ENCODE results near the gene FOXS1. TPM values are rescaled to one million over a fixed set of nuclear protein-coding genes. Genes with fewer than 3 reads are reported as not detected.
"Not testable (repeated sequence)": the region's sequence is repeated elsewhere in the genome, so short reads cannot be mapped to it uniquely, and the experiment has no call there.

The FOXS1 gene
- total RNA-seq, 2 donors from 2014 or later = not detected

DNA sequence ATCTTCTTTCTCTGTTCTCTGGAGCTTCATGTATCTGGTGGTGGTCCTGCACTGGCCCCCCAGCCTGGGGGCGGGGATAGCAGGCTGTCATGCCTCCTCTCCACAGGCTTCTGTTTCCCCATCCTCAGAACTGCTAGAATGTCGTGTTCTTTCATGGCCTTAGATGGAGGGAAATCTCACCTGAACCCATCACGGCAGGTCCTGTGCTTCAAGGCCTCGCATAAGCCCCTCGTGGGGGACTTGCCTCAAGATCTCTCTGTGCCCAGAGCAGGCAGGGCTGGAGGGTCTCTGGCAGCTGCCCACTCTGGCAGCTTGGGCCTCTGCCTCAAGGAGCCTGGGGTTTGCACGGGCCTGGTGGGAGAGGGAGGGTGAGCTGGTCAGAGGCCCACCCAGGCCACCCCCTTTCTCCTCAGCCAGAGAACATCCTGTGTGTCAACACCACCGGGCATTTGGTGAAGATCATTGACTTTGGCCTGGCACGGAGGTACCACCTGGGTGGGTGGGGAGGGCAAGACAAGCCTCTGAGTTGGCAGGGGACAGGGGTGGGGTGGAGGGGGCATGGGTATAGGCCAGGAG lies 14.9 kb downstream of the FOXS1 start:
- Mint-ChIP-seq H3K4me1 (no peaks in the 10 kb centered on the region), H3K4me3 (no peak overlapping the region), H3K36me3 (ENCODE audit: low read depth) (no peaks in the 10 kb centered on the region), H3K27me3 (no peaks in the 10 kb centered on the region), H3K27ac (no peak overlapping the region)
- ATAC-seq = no peak
- no peaks in the 10 kb centered on the region for H3K9me3 ChIP-seq (ENCODE audit: control insufficient read depth, low read length, poor library complexity, severe bottlenecking)
- no peak for DNase-seq

DNA sequence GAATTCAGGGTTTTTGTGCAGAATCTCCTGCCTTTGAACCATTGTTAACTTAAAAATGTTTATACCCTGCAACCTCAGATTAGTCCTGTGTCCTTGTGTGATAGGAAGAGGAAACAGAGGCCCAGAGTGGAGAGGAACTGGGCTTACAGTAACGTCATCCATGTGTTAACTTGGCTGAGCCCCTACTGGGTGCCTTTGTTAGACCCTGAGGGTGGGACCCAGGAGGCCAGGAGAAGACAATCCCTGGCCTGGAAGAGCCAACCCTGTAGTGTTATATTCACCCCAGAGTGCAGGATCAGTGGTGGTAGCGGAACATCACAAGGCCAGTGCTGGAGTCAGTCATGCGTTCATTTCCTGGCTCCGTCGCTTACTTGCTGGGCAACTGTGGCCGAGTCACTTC lies 15.7 kb downstream of the FOXS1 start:
- Mint-ChIP-seq H3K4me1 (no peaks in the 10 kb centered on the region), H3K4me3 (no peak overlapping the region), H3K36me3 (ENCODE audit: low read depth) (no peaks in the 10 kb centered on the region), H3K27ac (no peak overlapping the region), H3K27me3 (no peaks in the 10 kb centered on the region)
- H3K9me3 ChIP-seq (ENCODE audit: control insufficient read depth, low read length, poor library complexity, severe bottlenecking) = no peaks in the 10 kb centered on the region
- DNase-seq = no peak
- no peak for ATAC-seq

DNA sequence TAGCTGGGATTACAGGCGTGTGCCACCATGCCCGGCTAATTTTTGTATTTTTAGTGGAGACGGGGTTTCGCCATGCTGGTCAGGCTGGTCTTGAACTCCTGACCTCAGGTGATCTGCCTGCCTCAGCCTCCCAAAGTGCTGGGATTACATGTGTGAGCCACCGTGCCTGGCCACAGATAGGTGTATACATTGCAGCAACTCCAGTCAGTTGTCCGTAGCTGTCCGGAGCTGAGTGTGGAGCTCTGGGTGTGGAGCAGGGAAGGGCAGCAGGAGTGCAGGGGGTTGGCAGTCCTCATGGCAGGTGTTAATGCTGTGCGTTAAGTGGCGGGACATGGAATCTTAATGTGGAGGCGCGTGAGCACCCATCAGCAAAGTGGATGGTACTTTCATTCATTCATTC lies 17.4 kb downstream of the FOXS1 start:
- not testable (repeated sequence) for H3K4me1 Mint-ChIP-seq; H3K36me3 Mint-ChIP-seq (ENCODE audit: low read depth); ATAC-seq; H3K27me3 Mint-ChIP-seq; H3K27ac Mint-ChIP-seq; H3K4me3 Mint-ChIP-seq; DNase-seq; H3K9me3 ChIP-seq (ENCODE audit: control insufficient read depth, low read length, poor library complexity, severe bottlenecking)

DNA sequence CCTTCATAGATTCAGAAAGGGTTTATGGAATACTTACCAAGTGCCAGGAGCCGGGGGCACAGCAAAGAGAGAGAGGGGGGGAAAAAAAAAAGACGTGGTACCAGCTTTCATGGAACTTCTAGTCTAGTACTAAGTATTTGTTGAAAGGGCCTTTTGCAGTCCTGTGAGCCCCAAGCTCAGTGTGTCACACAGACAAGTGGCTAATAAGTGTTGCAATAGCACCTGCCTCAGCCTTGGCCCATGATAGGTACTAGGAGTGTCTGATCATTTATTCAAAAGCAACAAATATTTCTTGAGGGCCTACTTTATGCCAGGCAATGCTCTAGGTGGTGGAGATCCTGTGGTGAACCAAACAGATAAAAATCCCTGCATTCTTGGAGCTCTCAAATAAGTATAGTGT lies 18.3 kb downstream of the FOXS1 start:
- H3K27ac Mint-ChIP-seq = no peak overlapping the region
- H3K4me1 Mint-ChIP-seq = peaks cover 7% of the 10 kb centered on the region
- no peak for ATAC-seq
- no peaks in the 10 kb centered on the region for H3K9me3 ChIP-seq (ENCODE audit: control insufficient read depth, low read length, poor library complexity, severe bottlenecking)
- no peak for DNase-seq
- H3K4me3 Mint-ChIP-seq = no peak overlapping the region
- H3K27me3 Mint-ChIP-seq = peaks cover 5% of the 10 kb centered on the region
- no peaks in the 10 kb centered on the region for H3K36me3 Mint-ChIP-seq (ENCODE audit: low read depth)

DNA sequence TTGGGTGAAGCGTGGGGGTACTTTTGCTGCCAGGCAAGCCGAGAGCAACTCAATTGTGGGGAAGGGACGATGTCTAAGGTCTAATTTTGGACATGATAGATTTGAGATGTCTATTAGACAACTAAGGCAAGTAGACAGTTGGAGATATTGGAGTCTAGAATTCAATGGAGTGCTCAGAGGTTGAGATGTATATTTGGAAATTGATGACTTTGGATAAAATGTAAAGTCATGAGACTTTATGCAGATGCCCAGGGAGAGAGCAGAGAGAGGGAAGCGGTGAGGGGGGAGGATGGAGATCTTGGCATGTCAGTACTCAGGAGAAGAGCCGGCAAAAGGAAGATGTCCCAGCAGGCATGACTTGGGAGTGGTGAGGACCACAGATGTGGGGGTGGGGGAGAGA lies 19.3 kb downstream of the FOXS1 start:
- Mint-ChIP-seq H3K27ac (no peak overlapping the region), H3K4me3 (no peak overlapping the region), H3K36me3 (ENCODE audit: low read depth) (no peaks in the 10 kb centered on the region), H3K4me1 (peaks cover 7% of the 10 kb centered on the region), H3K27me3 (peaks cover 5% of the 10 kb centered on the region)
- no peak for DNase-seq
- H3K9me3 ChIP-seq (ENCODE audit: control insufficient read depth, low read length, poor library complexity, severe bottlenecking) = no peaks in the 10 kb centered on the region
- ATAC-seq = no peak

DNA sequence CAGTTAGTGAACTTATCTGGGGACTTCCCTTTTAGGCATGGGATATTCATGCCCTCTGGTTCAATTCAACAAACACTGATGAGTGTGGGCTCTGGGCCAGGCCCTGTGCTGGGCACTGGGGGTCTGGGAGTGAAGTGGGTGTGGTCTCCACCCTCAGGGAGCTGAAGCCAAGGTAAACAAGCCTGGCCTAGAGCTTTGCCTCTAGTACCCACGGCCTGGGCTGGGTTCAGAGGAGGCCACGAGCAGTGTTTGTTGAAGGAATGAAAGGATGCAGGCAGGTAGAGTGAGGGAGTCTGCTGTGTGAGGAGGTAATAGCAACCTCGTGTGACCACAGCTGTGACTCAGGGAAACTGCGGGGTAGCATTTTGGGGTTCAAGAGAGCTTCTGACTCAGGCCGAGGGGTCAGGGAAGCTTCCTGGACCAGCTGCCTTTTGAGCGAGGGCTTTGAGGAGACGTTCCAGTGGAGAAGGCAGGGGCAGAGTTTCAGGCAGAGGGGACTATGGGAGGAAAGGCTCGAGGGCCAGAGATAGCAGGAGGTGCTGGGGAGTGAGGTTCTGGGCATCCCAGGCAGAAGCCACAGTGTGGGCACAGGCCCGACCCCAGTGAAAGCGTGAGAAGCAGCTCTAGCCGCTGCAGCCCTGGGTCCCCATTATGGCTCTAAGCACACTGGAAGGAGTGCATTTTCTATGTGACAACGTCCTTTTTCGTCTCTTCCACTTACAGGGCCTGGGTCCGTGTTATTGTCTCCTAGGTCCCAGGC lies 20.7 kb downstream of the FOXS1 start:
- Mint-ChIP-seq H3K27me3 (peaks cover 5% of the 10 kb centered on the region), H3K36me3 (ENCODE audit: low read depth) (no peaks in the 10 kb centered on the region), H3K4me3 (no peak overlapping the region), H3K4me1 (peaks cover 7% of the 10 kb centered on the region), H3K27ac (no peak overlapping the region)
- H3K9me3 ChIP-seq (ENCODE audit: control insufficient read depth, low read length, poor library complexity, severe bottlenecking) = no peaks in the 10 kb centered on the region
- ATAC-seq (no peak), DNase-seq (no peak)

DNA sequence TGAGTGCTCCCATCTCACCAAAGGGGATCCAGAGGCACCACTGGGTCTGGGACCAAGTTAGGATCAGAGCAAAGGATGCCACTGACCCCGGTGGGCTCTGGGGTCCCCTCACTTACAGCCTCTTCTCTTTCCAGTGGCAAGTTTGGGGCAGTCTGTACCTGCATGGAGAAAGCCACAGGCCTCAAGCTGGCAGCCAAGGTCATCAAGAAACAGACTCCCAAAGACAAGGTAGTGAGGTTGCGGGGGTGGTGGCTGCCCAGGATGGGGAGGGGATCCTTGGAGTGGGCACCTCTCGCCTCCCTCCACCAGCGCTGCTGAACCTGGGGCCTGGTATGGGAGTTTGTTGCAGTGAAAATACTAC lies 21.3 kb downstream of the FOXS1 start:
- H3K27ac Mint-ChIP-seq = no peak overlapping the region
- ATAC-seq (no peak), DNase-seq (no peak)
- H3K27me3 Mint-ChIP-seq = peaks cover 5% of the 10 kb centered on the region
- H3K4me1 Mint-ChIP-seq = peaks cover 7% of the 10 kb centered on the region
- H3K9me3 ChIP-seq (ENCODE audit: control insufficient read depth, low read length, poor library complexity, severe bottlenecking) = no peaks in the 10 kb centered on the region
- H3K4me3 Mint-ChIP-seq = no peak overlapping the region
- no peaks in the 10 kb centered on the region for H3K36me3 Mint-ChIP-seq (ENCODE audit: low read depth)

DNA sequence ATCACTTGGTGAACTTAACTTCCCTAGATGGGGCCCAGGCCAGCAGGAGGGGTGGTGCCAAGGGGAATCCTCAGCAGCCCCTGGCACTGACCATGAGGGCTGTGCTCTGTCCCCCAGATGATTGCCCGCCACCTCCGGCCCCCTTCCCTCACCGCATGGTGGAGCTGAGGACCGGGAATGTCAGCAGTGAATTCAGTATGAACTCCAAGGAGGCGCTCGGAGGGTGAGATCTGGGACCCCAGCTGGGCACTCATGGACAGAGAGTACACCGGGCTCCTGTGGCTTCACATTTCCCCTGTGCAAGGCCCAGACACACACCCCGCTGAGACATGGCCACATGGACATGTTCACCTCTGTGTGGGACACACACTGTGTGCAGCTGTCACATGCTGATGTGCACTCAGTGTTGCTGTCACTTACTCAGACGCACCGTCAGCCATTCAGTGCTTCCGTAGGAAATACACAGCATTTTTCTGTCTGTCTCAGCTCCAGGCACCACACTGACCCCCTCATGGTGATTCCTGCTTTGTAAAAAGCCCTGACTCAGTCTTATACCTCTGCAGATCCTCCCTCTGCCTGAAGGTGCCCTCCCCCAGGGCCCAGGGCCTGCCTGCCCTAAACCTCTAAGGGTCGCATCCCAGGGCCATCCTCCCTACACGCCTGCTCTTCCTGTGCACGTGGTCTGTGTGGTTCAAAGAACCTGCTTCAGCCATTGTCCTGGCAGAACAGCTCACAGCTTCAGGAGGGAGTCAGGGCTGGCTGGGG lies 21.9 kb downstream of the FOXS1 start:
- H3K4me1 Mint-ChIP-seq = peaks cover 7% of the 10 kb centered on the region

DNA sequence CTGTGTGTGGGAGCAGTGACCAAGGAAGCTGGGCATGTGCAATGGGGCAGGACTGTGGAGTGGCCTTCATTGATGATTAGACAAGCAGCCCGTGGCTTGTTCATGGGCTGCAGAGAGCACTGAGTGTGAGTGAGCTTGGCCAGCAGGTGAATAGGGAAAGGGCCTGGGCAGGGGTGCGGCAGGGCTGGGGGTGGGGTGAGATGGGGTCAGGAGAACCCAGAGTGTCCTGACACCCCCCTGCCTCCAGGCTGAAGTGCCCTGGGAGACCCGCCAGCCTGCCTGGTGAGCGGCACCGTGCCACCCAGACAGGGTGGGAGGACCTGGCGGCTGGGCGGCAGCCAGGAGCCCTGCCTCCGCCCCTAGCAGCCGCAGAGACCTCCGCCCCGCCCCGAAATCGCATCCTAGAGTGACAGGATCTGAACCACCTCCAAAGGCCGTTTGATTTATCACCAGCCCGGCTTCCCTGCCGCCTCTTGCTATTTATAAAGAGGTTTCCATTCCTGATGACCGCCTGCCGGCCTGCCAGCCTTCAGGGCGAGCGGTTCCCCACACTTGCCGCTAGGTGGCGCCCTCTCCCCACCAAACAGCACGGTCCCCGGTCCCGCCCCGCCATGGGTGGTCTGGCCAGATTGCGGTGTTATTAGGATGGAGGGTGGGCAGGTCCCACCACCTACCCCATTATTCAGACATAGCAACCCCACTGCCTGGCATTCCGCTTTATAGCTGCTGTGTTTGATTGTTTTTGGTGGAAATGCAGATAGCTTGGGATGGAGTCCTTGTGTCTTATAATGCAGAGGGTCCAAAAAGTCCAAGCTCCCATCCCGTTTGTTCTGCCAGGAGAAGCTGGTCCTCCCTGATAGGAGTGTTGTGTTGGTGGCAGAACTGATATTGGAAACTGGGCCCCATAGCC lies 22.7 kb downstream of the FOXS1 start:
- peak; percentile 88 for ATAC-seq
- peak overlapping the region; percentile 47 for H3K4me3 Mint-ChIP-seq
- H3K27me3 Mint-ChIP-seq = peaks cover 5% of the 10 kb centered on the region
- no peaks in the 10 kb centered on the region for H3K9me3 ChIP-seq (ENCODE audit: control insufficient read depth, low read length, poor library complexity, severe bottlenecking)
- peak overlapping the region; percentile 3 for H3K27ac Mint-ChIP-seq
- no peaks in the 10 kb centered on the region for H3K36me3 Mint-ChIP-seq (ENCODE audit: low read depth)
- peaks cover 7% of the 10 kb centered on the region for H3K4me1 Mint-ChIP-seq
- peak; percentile 63 to 71 (median 70) for DNase-seq

More for the DNA sequence above, 21.9 kb downstream of the FOXS1 start:
- Mint-ChIP-seq H3K36me3 (ENCODE audit: low read depth) (no peaks in the 10 kb centered on the region), H3K27me3 (peaks cover 5% of the 10 kb centered on the region), H3K4me3 (peak overlapping the region; percentile 31), H3K27ac (peak overlapping the region; percentile 3)
- no peaks in the 10 kb centered on the region for H3K9me3 ChIP-seq (ENCODE audit: control insufficient read depth, low read length, poor library complexity, severe bottlenecking)
- ATAC-seq = no peak
- DNase-seq = no peak

DNA sequence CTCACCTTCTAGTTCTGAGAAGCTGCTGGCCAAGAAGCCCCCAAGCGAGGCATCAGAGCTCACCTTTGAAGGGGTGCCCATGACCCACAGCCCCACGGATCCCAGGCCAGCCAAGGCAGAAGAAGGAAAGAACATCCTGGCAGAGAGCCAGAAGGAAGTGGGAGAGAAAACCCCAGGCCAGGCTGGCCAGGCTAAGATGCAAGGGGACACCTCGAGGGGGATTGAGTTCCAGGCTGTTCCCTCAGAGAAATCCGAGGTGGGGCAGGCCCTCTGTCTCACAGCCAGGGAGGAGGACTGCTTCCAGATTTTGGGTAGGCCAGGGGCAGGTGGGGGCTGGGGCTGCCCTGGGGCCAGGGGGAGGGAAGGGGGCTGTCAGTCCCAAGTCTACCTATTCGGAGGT lies 24.0 kb downstream of the FOXS1 start:
- no peaks in the 10 kb centered on the region for H3K9me3 ChIP-seq (ENCODE audit: control insufficient read depth, low read length, poor library complexity, severe bottlenecking)
- Mint-ChIP-seq H3K4me1 (peaks cover 7% of the 10 kb centered on the region), H3K27me3 (peaks cover 5% of the 10 kb centered on the region), H3K27ac (no peak overlapping the region), H3K36me3 (ENCODE audit: low read depth) (no peaks in the 10 kb centered on the region), H3K4me3 (no peak overlapping the region)
- ATAC-seq = no peak
- no peak for DNase-seq

DNA sequence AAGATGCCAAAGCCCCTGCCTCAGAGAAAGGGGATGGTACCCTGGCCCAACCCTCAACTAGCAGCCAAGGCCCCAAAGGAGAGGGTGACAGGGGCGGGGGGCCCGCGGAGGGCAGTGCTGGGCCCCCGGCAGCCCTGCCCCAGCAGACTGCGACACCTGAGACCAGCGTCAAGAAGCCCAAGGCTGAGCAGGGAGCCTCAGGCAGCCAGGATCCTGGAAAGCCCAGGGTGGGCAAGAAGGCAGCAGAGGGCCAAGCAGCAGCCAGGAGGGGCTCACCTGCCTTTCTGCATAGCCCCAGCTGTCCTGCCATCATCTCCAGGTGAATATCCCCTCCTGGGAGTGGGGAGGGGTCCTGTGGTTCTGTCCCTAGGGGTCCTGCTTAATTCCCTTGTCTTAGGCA lies 25.2 kb downstream of the FOXS1 start:
- H3K4me3 Mint-ChIP-seq = no peak overlapping the region
- H3K36me3 Mint-ChIP-seq (ENCODE audit: low read depth) = no peaks in the 10 kb centered on the region
- no peak for DNase-seq

DNA sequence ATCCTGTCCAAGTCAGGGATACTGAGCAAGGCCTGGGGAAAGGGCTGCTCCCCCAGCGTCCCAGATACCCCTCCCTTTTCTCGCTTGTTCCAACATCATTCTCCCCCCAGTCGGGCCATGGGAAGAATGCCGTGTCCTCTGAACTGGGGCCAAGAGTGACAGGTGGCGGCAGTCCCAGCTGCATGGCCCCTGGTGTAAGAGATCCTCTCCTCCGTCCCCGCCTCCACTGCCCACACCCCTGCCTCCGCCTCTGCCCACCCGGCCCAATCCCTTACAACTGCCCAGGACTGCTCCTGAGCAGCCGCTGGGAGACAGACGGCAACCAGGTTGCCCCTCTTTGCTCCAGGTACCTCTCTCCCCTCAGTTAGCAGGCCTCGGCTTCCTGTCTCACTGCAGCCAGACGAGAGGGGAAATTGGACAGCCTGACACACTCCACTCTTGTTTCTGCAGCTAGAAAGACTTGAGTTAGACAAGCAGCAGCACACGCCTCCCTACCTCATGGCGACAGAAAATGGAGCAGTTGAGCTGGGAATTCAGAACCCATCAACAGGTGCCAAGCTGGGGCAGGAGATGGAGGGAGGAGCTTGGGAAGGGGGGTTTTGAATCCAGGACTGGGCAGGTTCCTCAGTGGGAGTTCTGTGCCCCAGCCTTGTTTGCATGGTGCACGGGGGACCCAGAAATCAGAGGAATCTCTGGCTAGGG lies 26.2 kb downstream of the FOXS1 start, which contains the start of gene MYLK2:
MYLK2 (plus strand) TSS at position 274 of the 702 bp plus-strand sequence; CDS start at position 499, 225 bp downstream.
- peaks cover 7% of the 10 kb centered on the region for H3K4me1 Mint-ChIP-seq
- peaks cover 5% of the 10 kb centered on the region for H3K27me3 Mint-ChIP-seq
- H3K36me3 Mint-ChIP-seq (ENCODE audit: low read depth) = no peaks in the 10 kb centered on the region
- no peak for ATAC-seq
- no peaks in the 10 kb centered on the region for H3K9me3 ChIP-seq (ENCODE audit: control insufficient read depth, low read length, poor library complexity, severe bottlenecking)
- H3K27ac Mint-ChIP-seq = no peak within 1 kb of the TSS
- no peak for DNase-seq
- H3K4me3 Mint-ChIP-seq = no peak within 1 kb of the TSS

More for the DNA sequence above, 25.2 kb downstream of the FOXS1 start:
- no peaks in the 10 kb centered on the region for H3K9me3 ChIP-seq (ENCODE audit: control insufficient read depth, low read length, poor library complexity, severe bottlenecking)
- Mint-ChIP-seq H3K4me1 (peaks cover 7% of the 10 kb centered on the region), H3K27me3 (peaks cover 5% of the 10 kb centered on the region), H3K27ac (no peak overlapping the region)
- no peak for ATAC-seq
